ENCODE data around the gene TCF23.
"Not testable (repeated sequence)": the region's sequence is repeated elsewhere in the genome, so short reads cannot be mapped to it uniquely, and the experiment has no call there.

Gene TCF23

DNA sequence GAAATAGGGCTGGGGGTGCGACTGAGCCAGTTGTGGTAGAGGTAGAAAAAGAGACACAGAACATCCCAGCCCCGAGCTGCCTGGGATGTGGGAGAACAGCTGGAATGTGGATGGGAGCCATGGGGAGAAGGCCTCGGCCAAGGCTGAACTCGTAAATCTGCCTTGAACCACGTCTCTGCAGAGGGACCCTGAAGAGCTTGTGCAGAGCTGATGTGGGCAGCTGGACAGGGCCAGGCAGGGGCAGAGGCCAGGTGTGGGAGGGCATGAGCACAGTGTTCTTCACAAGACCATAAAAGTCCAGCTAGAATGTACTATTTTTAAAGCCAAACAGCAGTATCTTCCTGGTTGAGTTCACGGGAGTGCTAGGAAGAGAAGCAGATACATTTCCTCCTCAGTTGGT is 5.7 kb downstream of the TCF23 start:
- no peak for DNase-seq (ENCODE audit: low spot score)

DNA sequence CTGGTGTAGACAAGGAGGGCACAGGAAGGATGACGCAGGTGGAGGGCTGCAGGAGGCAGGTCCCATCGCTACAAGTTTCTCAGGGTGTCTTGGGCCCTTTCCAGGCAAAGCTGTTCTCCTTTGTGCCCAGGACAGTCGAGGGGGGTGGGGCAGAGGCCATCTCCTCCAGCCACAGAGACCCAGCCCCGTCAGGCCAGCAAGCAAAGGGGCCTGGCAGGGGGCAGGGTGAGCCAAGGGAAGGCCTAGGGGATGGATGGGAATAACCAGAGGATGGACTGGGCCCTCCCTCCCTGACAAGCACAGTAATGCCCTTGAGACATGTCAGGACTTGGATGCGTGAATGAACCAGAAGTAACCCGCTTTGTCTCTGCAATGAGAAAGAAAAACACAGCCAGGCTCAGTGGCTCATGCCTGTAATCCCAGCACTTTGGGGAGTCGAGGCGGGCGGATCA is 6.3 kb downstream of the TCF23 start:
- DNase-seq (ENCODE audit: low spot score), result no peak

DNA sequence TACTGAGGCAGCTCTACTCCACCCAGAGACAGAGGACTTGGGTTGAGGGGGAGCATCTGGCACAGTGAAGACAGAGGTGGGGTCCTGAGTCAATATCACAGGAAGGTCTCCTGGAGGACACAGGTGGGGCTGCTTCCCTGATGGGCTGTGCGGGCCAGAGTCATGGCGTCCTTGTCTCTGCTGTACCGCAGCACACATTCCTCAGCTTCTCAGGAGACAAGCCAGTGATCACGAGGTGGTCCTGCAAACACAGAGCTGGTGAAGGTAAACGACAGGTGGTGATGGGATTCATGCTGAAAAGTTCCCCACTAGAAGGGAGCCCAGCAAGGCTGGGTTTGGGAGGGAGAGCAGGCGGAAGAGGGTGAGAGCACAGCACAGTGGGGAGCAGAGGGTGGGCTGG is 9.7 kb downstream of the TCF23 start:
- DNase-seq (ENCODE audit: low spot score), result no peak

DNA sequence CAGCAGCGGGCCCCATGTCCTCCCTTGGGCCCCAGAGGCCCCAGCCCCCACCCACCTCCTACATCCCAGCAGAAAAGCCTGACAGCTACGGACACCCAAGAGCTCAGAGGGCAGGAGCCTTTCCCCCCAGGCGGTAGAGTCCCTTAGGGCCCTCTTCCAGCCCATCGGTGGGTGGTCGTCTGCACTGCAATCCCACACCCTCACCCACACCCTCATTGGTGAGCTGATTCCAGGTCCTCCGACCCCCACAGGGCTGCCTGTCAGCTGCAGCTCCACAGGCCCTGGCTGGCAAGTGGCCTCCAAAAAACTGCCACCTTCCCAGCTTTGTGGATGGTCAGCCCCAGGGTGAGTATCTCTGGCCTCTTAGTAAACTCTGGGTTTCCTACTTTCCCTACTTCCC is 10.5 kb downstream of the TCF23 start:
- DNase-seq (ENCODE audit: low spot score), result no peak

DNA sequence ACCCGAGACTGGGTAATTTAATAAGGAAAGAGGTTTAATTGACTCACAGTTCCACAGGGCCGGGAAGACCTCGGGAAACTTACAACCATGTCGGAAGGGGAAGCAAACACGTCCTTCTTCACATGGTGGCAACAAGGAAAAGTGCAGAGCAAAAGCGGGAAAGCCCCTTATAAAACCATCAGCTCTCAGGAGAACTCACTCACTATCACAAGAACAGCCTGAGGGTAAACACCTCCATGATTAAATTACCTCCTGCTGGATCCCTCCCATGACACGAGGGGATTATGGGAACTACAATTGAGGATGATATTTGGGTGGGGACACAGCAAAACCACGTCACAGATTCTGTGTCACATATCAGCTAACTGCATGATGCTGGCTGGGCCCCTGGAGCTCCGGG is 11.4 kb downstream of the TCF23 start:
- no peak for DNase-seq (ENCODE audit: low spot score)

DNA sequence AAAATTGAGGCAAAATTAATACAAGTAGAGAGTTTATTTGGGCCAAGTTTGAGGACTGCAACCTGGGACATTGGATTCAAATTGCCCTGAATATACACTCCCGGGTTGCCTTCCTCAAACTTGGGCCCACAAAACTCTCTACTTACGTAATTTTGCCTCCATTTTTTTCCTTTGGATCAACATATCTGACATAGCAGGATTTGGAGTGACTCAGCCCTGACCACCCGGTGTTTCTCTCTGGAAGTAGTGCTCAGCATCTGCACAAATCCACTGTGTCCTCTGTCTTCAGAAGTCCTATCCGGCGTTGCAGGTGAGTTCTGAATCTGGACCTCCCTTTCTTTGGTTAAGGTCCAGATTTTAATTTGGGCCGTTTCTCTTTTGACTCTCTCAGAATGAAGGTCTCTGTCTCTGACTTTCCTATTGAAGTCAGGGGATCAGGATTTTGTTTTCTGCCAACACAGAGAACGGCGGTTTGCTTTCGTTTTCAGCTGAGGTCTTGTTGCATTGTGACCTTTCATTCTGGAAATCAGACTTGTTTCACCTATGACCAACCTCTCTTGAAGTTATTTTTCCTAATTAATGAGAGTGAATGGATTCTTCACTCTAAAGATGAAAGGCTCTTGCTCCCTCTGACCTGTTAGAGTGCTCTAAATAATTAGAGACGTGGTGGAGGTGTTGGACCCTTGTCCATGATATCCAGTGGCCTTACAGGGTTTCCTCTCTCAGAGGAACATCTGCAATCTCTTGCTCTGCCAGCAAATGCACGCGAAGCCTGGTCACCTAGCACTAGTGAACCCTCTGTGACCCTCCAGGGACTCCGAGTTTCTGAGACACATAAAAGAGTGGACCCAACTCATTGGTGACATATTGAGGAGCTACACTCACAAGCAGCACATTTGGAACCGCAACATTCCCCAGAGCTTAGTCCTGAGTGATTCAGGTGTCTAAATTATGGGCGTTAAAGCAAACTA is 13.6 kb downstream of the TCF23 start:
- no peak for DNase-seq (ENCODE audit: low spot score)

DNA sequence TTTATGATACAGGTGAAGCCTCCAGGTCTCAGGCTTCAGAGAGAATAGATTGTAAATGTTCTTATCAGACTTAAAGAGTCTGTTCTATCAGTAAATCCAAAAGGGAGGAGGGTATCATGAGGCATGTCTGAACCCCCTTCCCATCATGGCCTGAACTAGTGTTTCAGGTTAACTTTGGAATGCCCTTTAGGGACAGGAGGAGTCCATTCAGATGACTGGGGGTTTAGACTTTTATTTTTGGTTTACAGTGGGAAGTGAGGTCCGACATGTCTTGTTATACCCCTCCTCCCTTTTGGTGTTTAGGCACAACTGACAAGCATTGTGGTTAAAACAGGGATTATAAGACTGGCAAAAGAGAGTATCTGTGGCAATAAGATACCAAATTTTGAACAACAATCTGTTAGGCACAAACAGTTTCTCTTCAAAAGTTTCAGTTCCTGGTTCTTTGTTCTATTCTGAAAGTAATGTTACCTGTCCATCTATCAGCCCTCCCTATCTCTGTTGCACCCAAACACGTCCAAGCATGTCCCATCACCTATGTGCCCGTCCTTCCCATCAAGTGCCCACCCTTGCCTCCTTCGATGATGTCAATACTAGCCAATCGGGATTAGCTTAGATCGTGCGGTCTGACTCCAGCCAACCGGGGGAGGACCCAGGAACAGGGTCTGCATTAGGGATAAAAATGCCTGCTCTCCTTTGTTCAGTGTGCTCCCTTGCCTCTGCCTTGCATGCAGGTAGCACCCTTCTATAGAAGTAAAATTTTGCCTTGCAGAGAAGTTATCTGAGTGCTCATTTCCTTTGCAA is 16.4 kb downstream of the TCF23 start:
- DNase-seq (ENCODE audit: low spot score), result no peak

DNA sequence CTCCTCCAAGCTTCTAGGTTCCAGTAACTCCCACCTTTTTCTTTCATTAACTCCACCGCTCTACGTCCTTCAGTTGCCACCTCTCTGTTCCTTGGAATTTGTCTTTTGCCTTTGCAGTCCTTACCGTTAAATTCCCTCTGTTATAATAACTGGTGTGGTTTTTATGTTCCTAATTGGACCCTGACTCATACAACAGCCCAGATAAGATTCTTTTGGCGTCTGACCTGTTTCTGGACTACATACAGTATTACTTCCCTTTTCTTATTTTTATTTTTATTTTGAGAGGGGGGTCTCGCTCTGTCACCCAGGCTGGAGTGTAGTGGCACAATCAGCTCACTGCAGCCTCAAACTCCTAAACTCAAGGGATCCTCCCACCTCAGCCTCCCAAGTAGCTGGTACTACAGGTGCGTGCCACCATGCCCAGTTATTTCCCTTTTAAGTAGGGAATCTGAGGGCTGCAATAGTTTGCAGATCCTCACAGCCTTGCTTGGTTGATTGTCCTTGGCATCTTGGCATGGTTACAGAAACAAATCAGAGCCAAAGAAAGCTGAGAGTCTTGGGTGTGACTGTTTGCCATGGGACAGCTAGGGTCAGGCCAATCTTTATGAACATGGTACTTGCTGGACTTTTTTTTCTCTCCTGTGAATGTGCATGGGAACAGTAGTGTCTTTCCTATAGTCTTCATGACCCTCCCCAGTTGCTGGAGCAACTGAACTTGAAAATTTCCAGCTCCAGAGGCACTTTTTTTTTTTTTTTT is 22.0 kb downstream of the TCF23 start:
- no peak for DNase-seq (ENCODE audit: low spot score)

DNA sequence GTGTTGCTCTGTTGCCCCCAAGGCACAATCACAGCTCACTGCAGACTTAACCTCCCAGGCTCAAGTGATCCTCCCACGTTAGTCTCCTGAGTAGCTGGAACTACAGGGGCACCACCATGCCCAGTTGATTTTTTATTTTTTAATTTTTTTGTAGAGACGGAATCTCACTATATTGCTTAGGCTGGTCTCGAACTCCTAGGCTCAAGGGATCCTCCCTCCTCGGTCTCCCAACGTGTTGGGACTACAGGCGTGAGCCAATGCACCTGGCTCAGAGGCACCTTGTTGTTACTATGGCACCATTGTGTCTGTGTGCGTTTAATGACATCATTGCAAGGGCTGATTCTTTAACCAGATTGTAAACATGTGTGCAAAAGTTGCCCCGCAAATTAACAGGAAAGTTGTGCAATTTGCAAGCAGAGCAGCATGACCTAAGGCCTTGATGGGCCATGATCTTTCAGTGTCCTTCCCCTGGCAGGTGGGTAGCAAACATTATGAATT is 22.6 kb downstream of the TCF23 start:
- DNase-seq (ENCODE audit: low spot score), result no peak

DNA sequence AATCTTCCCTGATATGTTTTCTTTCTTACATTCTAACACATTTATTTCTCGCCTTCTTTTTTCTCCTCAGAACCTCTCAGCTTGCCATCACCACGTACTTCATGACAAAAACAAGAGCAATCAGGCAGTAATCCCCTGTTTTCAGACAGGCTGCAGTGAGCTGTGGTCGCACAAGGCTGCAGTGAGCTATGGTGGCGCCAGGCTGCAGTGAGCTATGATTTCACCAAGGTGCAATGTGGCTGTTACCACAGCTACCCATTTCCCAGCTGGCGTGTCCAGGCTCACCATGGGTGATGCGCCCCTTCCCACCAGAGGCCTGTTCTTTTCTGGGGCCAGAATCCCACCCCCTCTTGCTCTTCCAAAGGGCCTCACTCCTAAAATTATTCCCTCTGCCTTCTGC is 25.8 kb downstream of the TCF23 start:
- DNase-seq (ENCODE audit: low spot score), result no peak

DNA sequence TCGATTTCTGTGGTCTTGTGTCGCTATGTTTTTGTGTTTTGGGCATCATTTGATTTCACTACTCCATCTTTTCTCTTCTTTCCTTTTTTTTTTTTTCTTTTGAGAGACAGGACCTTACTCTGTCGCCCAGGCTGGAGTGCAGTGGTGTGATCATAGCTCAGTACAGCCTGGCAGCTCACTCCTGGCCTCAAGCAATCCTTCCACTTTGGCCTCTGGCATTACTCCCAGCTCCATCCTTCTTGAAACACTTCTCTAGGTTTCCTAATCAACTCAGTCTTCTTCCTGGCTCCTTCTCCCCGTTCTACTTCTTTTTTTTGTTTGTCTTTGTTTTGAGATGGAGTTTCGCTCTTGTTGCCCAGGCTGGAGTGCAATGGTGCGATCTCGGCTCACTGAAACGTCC is 26.5 kb downstream of the TCF23 start:
- DNase-seq (ENCODE audit: low spot score), result no peak

DNA sequence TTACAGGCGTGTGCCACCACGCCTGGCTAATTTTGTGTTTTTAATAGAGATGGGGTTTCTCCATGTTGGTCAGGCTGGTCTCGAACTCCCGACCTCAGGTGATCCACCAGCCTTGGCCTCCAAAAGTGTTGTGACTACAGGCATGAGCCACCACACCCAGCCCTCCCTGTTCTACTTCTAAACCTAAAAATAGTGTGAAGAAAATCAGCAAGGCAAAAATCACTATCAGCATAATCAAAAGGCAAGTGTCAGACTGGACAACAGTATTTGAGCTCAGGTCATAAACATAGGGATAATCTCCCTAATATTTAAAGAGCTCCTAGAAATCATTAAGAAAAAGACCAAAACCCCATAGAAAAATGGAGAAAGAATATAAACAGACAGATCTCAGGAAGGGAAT is 27.0 kb downstream of the TCF23 start:
- not testable (repeated sequence) for DNase-seq (ENCODE audit: low spot score)

DNA sequence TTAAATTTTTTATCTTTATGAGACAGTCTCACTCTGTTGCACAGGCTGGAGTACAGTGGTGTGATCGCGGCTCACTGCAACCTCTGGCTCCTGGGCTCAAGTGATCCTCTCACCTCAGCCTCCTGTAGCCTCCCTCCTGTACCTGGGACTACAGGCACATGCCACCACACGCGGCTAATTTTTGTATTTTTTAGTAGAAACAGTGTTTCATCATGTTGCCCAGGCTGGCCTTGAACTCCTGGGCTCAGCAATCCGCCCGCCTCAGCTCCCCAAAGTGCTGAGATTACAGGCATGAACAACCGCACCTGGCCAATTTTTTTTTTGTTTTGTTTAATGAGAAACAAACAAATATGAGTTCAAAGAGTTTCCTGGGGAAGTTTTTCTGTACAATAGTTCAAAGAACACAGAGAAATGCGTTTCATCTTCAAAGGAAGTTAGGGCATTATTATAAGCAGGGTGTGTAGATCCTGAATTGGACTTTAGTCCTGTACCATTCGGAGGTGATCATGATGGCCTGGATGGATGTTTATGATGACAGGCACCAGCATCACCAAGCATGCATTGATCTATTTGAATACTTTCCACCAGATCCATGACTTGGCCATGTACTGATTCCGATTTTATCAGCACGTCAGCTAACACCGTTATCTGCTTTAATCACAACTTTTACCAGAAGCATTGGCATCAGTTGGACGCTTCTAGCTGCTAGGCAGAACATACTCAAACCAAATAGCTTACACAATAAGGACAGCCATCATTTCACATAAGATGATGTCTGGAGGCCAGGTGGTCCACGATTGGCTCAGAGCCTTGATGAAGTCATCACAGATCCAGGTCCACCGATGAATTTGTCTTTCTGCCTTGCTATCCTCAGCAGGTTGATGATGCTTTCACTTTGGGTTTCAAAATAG is 28.9 kb downstream of the TCF23 start:
- no peak for DNase-seq (ENCODE audit: low spot score)

DNA sequence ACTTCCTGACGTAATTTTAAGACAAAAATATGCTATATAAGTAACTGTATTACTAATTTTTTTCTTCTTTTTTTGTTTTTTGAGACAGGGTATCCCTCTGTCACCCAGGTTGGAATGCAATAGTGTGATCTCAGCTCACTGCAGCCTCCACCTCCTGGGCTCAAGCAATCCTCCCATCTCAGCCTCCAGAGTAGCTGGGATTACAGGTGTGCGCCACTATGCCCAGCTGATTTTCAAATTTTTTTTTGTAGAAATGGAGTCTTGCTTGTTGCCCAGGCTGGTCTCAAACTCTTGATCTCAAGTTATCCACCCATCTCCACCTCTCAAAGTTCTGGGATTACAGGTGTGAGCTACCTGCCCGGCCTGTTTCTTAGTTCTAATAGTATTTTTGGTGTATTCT is 29.7 kb downstream of the TCF23 start:
- DNase-seq (ENCODE audit: low spot score), result no peak

DNA sequence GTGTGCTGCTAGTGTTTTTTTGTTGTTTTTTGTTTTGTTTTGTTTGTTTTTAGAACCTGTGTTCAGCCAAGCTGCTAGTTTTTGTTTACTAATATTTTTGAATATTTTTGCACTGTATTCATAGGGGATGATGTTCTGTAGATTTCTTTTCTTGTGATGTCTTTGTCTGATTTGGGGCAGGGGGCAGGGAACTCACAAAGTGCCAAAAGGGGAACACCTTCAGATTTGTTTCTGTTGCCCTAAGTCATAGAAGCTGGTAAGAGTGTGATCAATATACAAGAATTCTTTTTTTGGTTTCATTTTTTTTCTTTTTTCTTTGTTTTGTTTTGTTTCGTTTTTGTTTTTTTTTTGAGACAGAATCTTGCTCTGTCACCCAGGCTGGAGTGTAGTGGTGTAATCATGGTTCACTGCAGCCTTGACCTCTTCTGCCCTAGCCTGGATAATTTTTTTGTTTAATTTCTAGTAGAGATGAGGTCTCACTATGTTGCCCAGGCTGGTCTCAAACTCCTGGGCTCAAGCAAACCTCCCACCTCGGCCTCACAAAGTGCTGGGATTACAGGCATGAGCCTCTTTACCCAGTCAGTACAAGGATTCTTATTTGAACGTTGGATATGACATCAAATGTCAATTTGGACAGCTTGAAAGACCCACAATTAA is 30.7 kb downstream of the TCF23 start:
- DNase-seq (ENCODE audit: low spot score), result no peak

DNA sequence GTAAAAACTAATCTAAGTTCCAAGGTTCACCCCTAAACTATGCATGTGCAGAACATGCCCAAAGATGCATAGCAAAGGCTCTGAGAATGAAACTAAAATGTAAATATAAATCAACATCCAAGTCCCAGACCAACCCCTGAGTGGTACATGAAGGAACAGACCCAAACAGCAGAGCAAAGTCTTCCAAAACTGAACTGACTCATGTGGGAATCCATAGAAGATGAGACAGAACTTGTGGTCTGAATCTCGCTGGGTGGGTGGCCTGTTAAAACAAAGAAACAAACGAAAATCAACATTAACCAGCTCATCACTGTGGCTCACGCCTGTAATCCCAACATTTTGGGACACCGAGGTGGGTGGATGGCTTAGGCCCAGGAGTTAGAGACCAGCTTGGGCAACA is 33.5 kb downstream of the TCF23 start:
- no peak for DNase-seq (ENCODE audit: low spot score)

DNA sequence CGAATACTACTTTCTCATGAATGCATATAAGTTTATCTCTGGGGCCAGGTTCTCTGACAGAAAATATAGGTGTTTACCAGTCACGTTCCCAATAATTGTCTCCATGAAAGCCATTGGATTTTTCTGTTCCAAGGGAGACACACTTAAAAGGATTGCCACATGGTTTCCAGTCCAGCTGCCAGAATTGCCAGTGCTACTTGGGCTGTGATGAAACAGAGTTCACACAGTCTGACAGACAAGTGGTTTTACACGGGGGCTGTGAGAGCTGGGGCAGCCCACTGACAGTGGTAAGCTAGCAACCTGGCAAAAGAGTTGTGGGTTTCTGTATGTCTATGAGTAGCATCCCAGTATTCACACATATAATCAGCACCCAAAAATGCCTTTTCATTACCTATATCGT is 35.3 kb downstream of the TCF23 start:
- DNase-seq (ENCODE audit: low spot score), result no peak

DNA sequence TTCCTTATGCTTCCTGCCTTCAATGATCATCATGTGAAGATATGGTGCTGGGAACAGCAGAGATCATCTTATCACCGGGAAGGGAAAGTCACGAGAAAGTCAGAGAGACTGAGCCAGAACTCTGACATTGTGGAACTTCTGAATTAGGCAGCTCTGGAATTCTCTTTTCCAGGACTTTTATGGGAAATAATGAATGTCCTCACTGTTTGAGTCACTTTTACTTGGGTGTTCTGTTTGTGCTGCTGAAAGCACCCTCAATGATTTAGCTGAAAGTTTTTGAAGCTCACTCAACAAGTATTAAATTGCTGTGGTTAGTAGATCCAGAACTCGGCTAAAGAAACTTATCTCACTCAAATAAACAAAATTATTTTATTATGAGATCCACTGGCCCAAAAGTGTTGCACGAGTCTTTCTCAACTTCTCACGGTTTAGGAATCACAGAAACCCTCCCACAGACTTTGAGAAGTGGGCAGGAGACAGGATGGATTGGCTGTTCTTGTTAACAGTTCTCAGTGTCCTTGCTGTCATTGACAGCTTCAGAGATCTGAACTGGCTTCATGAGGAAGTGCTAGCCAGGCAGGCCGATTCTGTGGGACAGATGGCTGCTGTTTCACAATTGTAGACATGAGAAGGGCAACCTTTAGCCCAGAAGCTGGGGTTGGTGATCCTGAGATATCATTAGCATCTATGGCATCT is 36.7 kb downstream of the TCF23 start:
- DNase-seq (ENCODE audit: low spot score), result peak; percentile 10

DNA sequence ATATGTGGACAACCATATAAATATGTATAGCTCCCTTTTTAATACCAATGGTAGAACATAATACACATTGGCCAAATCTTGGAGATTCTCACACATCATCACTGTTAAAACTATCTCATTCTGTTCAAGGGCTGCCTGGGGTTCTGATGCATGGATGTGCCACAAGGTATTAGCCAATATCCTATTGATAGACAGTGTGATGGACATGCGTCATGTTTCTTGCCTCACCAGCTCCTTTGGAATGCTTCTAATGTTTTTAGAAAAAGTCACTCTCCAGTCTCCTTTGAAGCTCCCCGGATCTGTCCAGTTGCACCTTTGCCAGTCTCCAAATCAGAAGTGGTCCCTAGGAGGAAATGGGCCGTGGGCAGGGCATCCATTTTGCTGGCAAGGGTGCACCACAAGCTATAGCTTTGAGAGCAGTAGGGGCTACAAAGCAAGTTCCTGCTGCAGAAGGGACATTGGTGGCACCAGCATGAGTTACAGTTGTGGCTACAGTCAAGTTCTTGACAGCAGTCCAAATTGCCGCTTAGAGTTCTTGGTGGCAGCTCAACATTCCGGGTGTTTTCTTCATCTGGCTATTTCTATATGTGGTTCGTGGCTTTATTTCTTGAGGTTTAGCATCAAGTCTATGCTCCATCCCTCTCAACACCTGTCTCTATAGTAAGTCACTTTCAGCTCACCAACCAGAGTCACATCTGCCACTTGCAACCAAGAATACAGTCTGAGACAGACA is 38.0 kb downstream of the TCF23 start:
- DNase-seq (ENCODE audit: low spot score), result no peak
